Stimulated activated effector memory CD8-positive, alpha-beta T cell treated with anti-CD3 and anti-CD28 coated beads, Interleukin-12 subunit alpha, Interleukin-12 subunit beta, amount 100 ng/mL, for 72 hours (primary cell): ENCODE results near the gene AREG.
"Not testable (repeated sequence)": the region's sequence is repeated elsewhere in the genome, so short reads cannot be mapped to it uniquely, and the experiment has no call there.

Experiments used
- ATAC-seq: fragments of 150-1000 bp; cut with Tn5 transposase; 2 replicates; pipeline ENCODE4 v1.10.0; 2021
- DNase-seq, 2 donors: peaks; one replicate each; pipeline ENCODE4 v3.0.0; 2021 to 2022; ENCODE audit warnings: low spot score in 2 of 2
- H3K27ac Mint-ChIP-seq: one replicate; pipeline ENCODE4 v1.8.0; 2022; ENCODE audit warnings: mild to moderate bottlenecking, mixed read lengths
- H3K36me3 Mint-ChIP-seq: one replicate; pipeline ENCODE4 v1.8.0; 2022; ENCODE audit warnings: mild to moderate bottlenecking, mixed read lengths
- H3K4me1 Mint-ChIP-seq: one replicate; pipeline ENCODE4 v1.8.0; 2022; ENCODE audit warnings: mixed read lengths
- H3K4me3 Mint-ChIP-seq: one replicate; pipeline ENCODE4 v1.8.0; 2022; ENCODE audit warnings: mild to moderate bottlenecking, mixed read lengths
- H3K9me3 Mint-ChIP-seq: one replicate; pipeline ENCODE4 v1.8.0; 2022; ENCODE audit warnings: mixed read lengths

AREG gene, protein sequence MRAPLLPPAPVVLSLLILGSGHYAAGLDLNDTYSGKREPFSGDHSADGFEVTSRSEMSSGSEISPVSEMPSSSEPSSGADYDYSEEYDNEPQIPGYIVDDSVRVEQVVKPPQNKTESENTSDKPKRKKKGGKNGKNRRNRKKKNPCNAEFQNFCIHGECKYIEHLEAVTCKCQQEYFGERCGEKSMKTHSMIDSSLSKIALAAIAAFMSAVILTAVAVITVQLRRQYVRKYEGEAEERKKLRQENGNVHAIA

DNA sequence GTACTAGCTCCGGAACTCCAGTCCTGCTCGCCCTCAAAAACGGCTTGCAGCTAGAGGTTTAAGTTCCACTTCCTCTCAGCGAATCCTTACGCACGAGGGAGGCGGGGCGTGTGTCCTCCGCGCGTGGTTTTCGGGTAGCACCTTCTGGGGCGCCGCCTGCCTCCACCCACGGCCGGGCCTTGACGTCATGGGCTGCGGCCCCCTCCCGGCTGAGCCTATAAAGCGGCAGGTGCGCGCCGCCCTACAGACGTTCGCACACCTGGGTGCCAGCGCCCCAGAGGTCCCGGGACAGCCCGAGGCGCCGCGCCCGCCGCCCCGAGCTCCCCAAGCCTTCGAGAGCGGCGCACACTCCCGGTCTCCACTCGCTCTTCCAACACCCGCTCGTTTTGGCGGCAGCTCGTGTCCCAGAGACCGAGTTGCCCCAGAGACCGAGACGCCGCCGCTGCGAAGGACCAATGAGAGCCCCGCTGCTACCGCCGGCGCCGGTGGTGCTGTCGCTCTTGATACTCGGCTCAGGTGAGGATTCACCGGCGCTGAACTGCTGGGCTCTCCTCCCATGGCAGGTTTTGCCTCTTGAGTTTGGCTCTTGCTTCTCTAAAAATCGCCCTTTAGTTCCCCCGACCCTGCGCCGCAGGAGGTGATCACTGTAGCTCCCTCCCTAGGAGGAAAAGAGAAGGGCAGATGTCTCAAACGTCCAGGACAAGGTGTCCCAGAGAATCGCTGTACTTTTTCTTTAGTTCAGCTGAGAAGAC lies at the start of gene AREG:
Gene AREG (plus strand): TSS at position 246 of the 752 bp plus-strand sequence. CDS start 210 bp downstream, at position 456.
- Mint-ChIP-seq H3K27ac (peak within 1 kb of the TSS; percentile 89), H3K9me3 (no peaks in the 10 kb centered on the region), H3K4me3 (peak within 1 kb of the TSS; percentile 95), H3K36me3 (peaks cover 6% of the 10 kb centered on the region), H3K4me1 (peaks cover 16% of the 10 kb centered on the region)
- DNase-seq: peak; percentile 68 to 85
- peak; percentile 93 for ATAC-seq

DNA sequence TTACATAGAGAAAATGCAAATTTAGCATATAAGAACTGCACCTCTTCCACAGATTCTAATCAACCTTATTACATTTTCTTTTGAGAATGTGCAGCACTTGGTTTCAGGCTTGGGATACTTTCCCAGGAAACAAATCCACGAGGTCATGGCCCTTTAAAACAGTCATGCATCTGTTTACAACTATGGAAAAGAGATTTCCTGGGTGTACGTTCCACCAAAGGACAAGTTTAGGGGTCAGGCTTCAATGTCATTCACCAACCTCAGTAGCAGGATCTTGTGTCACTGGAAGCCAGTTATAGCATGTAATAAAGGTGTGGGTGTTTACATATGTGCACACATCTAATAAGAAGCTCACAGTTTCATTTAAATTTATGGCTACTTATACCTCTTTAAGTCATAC lies 49.3 kb upstream of the AREG start:
- ATAC-seq (no peak), DNase-seq (no peak)
- Mint-ChIP-seq H3K36me3 (no peaks in the 10 kb centered on the region), H3K4me3 (no peak overlapping the region), H3K9me3 (no peaks in the 10 kb centered on the region), H3K4me1 (peaks cover 7% of the 10 kb centered on the region), H3K27ac (no peak overlapping the region)

DNA sequence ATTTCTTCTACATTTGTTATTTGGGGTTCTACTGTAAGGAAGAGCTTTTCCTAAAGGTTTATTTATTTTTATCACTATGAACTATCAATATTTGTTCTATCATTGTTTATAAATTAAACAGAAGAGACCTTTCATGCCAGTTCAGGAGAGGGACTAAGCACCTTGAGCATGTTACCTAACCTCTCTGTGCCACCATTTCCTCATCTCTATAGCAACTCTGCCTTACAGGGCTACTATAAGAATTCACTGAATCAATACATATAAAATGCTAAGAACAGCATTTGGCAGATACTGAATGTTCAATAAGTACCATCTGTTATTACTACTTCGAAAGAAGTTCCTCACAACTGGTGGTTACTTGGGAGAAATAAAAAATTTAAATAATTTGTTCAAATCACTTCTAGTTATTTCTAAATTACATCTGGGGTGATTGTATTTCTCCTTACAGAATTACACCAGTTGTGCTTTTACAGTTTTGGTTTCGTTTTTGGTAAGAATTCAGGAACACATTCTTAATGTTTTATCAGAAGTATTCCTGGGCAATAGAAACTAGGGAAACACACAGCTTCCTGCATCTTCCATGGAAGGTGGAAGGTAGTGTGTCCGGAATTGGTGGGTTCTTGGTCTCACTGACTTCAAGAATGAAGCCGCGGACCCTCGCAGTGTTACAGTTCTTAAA lies 47.0 kb upstream of the AREG start:
- Mint-ChIP-seq H3K4me1 (peaks cover 7% of the 10 kb centered on the region), H3K4me3 (peak overlapping the region; percentile 85), H3K36me3 (no peaks in the 10 kb centered on the region), H3K9me3 (no peaks in the 10 kb centered on the region), H3K27ac (peak overlapping the region; percentile 95)
- DNase-seq (no peak), ATAC-seq (peak; percentile 60)

DNA sequence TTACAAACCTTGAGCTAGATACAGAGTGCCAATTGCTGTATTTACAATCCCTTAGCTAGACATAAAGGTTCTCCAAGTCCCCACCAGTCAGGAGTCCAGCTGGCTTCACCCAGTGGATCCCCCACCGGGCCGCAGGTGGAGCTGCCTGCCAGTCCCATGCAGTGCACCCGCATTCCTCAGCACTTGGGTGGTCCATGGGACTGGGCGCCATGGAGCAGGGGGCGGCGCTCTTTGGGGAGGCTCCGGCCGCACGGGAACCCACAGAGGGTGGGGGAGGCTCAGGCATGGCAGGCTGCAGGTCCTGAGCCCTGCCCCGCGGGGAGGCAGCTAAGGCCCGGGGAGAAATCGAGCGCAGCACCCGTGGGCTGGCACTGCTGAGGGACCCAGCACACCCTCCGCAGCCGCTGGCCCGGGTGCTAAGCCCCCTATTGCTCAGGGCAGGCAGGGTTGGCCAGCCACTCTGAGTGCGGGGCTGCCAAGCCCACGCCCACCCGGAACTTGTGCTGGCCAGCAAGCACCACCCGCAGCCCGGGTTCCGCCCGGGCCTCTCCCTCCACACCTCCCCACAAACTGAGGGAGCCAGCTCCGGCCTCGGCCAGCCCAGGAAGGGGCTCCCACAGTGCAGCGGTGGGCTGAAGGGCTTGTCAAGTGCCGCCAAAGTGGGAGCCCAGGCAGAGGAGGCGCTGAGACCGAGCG lies 45.9 kb upstream of the AREG start:
- H3K4me3 Mint-ChIP-seq: peak overlapping the region; percentile 85
- not testable (repeated sequence) for ATAC-seq, DNase-seq, H3K9me3 Mint-ChIP-seq, H3K4me1 Mint-ChIP-seq, H3K36me3 Mint-ChIP-seq
- H3K27ac Mint-ChIP-seq: peak overlapping the region; percentile 95

DNA sequence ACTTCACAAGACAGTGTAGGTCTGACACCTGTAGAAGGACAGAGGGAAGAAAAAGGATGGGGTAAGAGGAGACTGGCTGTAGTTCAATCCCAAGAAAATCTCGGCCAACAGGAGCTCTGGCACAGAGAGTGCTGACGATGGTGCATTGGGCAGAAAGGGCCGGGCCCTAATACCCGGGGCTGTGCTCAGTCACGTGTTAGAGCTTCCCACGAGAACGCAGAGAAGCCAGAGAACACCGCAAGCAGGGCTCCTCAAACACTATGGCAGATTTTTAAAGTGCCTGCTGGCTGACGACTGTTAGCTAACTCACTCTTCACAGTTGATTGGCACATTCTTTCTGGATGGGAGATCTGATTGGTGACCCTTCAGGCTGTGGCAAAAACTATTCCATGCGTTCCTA lies 44.5 kb upstream of the AREG start:
- H3K9me3 Mint-ChIP-seq: no peaks in the 10 kb centered on the region
- ATAC-seq (no peak), DNase-seq (no peak)
- no peak overlapping the region for H3K4me3 Mint-ChIP-seq
- peaks cover 7% of the 10 kb centered on the region for H3K4me1 Mint-ChIP-seq
- H3K27ac Mint-ChIP-seq: no peak overlapping the region
- H3K36me3 Mint-ChIP-seq: no peaks in the 10 kb centered on the region

DNA sequence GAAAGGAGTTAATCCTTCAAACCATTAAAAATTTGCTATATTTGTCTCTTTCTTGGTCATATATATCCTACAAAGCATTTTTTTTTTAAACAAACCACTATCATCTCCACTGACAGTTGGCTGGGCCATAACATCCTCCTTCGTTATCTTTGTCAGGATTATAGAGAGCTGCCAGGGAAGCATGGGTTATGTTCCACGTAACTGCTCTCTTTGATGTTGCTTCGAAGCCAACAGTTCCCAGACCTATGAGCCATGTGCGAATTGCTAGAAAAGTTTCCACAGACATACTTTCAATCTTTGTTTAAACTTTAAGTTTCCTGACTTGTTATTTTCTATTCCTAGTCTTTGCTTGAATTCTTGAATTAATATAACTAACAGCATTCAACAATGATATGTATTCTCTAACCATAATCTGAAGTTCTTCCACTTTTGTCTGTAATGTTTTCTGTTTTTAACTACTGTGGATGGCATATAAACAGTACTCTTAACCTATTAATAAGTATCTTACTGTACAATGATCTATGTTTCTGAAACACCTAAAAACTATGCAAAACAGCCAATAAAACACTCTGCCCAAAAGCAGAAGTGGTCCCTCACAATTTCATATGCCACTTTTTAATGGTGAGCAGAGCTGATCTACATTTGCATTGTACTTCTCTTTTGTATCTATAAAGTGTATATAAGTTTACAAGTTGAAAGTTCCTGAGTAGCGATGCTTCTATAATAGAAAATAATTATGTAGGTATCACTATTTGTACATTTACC lies 42.1 kb upstream of the AREG start:
- ATAC-seq (no peak), DNase-seq (no peak)
- Mint-ChIP-seq H3K9me3 (no peaks in the 10 kb centered on the region), H3K4me3 (no peak overlapping the region), H3K4me1 (peaks cover 7% of the 10 kb centered on the region), H3K36me3 (no peaks in the 10 kb centered on the region), H3K27ac (no peak overlapping the region)

DNA sequence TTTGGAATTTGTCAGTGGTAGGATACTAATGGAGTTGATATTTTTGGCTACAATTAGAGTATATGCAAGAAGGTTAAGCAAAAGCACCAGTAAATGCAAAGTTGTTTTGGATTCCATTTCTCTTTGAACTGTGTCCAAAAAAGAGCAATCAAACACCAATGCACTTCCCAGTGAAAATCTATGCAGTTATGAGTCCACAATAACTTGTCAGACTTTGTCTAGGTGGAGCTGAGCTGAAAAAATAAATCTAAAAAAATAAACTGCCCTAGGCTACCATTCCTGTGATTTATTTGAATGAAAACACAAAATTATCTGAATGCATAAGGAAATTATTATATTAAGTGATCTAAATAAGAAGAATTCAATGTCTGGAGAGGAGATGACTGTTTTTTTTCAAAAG lies 37.0 kb upstream of the AREG start:
- no peaks in the 10 kb centered on the region for H3K9me3 Mint-ChIP-seq
- no peak overlapping the region for H3K27ac Mint-ChIP-seq
- DNase-seq: no peak
- H3K4me1 Mint-ChIP-seq: no peaks in the 10 kb centered on the region
- no peak for ATAC-seq
- H3K4me3 Mint-ChIP-seq: no peak overlapping the region
- H3K36me3 Mint-ChIP-seq: no peaks in the 10 kb centered on the region

DNA sequence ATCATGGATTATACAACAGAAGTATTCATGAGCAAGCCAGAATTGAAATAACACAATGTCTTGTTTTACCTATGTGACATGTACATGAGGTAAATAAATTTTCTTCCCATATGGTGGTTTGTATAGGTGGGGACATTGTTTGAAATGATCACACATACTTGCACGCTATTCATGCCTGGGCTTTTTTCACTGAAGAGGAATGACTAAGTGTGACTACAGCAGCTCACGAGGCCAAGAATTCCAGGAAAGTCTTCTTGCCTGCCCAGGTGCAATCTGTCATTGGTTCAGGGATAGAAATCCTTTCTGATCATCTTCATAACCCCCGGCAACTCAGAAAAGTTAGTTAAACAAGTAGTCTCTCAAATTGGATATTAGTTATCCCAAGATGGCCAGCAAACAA lies 36.3 kb upstream of the AREG start:
- Mint-ChIP-seq H3K4me3 (no peak overlapping the region), H3K4me1 (no peaks in the 10 kb centered on the region), H3K9me3 (no peaks in the 10 kb centered on the region), H3K27ac (no peak overlapping the region), H3K36me3 (no peaks in the 10 kb centered on the region)
- ATAC-seq: no peak
- no peak for DNase-seq

DNA sequence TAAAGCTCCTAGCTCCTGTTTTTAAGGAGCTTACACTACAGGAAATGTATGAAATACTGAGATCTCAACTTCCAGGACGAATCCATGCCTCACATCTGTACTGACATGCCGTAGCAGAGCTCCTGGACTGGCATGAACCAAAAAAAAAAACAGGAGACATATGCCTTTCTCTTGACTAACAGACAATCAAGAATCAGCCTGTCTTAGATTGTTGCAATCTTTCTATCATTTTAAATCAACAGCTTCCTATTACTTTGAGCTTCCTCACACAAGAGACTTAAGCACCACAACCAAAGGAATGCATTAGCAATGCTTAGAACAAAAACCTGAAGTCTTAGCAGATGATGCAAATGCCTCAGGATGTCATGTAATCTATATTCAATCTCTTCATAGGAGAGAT lies 34.7 kb upstream of the AREG start:
- DNase-seq (no peak), ATAC-seq (no peak)
- H3K4me1 Mint-ChIP-seq: no peaks in the 10 kb centered on the region
- H3K27ac Mint-ChIP-seq: no peak overlapping the region
- H3K4me3 Mint-ChIP-seq: no peak overlapping the region
- H3K9me3 Mint-ChIP-seq: no peaks in the 10 kb centered on the region
- H3K36me3 Mint-ChIP-seq: no peaks in the 10 kb centered on the region

DNA sequence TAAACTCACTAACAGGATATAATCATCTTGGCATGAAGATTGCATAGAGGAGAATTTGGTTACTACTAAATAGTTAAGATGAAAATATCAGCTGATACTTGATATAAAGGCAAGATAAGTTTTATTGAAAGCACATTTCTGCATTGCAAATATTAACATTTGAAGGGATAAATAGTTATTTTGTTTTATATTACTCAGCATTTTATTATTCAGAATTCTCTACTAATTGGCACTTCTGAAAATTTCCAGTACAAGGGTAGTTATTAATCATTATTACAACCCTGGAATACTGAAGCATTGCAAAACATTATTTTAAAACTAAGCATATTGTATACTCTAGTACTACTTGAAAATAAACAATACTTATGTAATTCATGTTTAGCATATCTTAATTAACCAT lies 32.7 kb upstream of the AREG start:
- H3K9me3 Mint-ChIP-seq: no peaks in the 10 kb centered on the region
- no peak for DNase-seq
- no peak overlapping the region for H3K27ac Mint-ChIP-seq
- H3K36me3 Mint-ChIP-seq: no peaks in the 10 kb centered on the region
- no peak for ATAC-seq
- H3K4me3 Mint-ChIP-seq: no peak overlapping the region
- H3K4me1 Mint-ChIP-seq: no peaks in the 10 kb centered on the region

DNA sequence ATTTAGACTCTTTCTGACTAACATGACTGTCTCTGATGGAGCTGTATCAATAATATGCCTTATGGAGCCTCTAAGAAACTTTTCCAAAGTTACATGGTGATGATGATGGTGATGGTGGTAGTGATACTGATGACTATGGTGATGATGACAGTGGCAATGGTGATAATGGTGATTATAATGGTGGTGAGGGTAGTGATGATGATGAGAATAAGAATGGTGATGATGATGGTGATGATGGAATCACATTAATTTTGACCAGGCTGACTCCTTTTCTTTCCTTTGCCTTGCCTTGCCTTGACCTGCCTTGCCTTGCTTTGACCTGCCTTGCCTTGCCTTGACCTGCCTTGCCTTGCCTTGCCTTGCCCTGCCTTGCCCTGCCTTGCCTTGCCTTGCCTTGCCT lies 31.7 kb upstream of the AREG start:
- Mint-ChIP-seq H3K9me3 (no peaks in the 10 kb centered on the region), H3K4me1 (no peaks in the 10 kb centered on the region), H3K27ac (no peak overlapping the region), H3K4me3 (no peak overlapping the region), H3K36me3 (no peaks in the 10 kb centered on the region)
- DNase-seq: no peak
- no peak for ATAC-seq

DNA sequence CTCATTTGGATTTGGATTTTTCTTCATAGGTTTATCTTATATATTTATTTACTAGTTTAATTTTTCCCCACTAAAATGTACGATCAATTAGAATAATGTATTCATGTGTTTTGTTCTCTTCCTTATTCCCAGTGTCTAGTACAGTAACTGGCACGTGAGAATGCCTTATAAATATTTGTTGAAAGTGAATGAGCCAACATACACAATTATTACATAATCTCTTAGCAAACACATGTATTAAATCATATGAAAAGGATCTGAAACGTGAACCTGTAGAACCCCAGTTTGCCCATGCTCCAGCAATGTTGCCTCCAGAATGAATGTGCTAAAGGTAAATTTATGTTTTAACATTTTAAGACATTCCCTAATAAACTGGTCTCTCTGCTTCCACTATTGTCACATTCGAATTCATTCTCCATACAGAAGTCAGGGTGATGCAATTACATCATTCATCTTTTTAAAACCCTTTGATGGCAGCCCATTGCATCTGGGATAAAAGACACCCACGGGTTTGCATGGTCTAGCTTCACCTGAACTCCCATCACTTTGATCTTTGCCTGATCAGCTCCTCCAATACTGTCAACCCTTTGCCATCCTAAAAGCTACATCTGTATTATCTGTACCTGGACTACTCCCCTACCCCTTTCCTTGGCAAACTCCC lies 30.7 kb upstream of the AREG start:
- Mint-ChIP-seq H3K27ac (no peak overlapping the region), H3K4me1 (no peaks in the 10 kb centered on the region), H3K9me3 (no peaks in the 10 kb centered on the region), H3K36me3 (no peaks in the 10 kb centered on the region), H3K4me3 (no peak overlapping the region)
- no peak for ATAC-seq
- no peak for DNase-seq

DNA sequence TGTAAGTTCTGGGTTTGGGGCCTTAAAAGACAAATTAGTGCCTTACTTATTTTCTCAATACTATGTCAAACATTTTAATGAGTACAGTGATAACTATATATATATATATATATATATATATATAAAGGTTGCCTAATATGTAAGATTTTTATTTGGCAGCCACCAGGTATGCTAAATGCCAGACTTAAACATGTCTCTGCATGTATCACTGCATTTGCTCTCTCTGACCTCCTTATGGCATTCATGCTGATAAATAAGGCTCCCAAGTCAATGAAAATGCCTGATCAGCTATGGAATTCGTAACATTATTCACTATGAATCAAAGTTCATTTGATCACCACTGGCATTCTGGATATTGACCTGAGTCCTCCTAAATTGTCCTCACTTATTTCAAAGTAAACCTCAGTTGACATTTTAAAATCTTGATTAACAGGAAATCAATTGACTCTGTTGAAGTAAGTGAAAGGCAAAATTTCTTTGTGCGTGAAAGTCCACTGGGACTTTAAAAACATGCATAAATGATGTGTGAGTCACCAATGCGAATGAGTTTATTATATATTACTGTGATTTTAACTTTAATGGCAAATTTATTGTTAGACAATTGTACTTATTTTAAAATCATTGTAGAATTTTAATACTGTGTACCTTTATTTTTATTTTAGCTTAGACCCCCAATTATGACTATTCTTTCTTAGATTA lies 29.2 kb upstream of the AREG start:
- Mint-ChIP-seq H3K27ac (no peak overlapping the region), H3K4me1 (no peaks in the 10 kb centered on the region), H3K36me3 (no peaks in the 10 kb centered on the region), H3K4me3 (no peak overlapping the region), H3K9me3 (no peaks in the 10 kb centered on the region)
- ATAC-seq: no peak
- no peak for DNase-seq

DNA sequence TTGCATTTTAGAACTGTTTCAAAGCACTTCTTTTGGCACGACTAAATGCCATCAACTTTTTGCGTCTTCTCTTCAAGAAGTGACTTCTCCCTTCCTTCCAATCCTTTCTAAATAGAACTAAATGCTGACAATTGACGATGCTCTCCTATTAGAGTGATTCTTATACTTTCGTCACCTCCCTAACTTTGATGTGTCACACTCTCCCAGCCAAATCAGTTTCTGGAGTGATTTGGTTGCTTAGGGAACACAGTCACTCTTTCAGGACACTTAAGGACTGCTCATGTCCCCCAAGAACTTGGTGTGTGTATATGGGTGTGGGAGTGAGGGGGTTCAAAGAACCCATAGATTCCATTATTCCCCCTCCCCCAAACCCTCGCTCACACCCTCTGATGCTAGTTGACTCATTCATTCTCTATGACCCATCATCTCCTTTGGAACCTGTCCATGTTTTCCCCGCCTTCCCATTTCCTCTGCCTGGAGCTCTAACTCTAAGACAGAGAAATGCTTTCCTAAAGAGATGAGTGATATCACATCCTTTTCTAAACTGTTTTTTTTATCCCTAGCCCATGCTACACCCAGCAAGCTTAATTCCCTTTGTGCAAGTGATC lies 26.8 kb upstream of the AREG start:
- Mint-ChIP-seq H3K4me1 (no peaks in the 10 kb centered on the region), H3K9me3 (no peaks in the 10 kb centered on the region), H3K27ac (no peak overlapping the region), H3K4me3 (no peak overlapping the region), H3K36me3 (no peaks in the 10 kb centered on the region)
- no peak for DNase-seq
- ATAC-seq: no peak
